ENCODE data around the gene FSHR. TPM values are rescaled to one million over a fixed set of nuclear protein-coding genes. Genes with fewer than 3 reads are reported as not detected.

The FSHR gene
- total RNA-seq, 1 experiment from 2014 or later: not detected

DNA sequence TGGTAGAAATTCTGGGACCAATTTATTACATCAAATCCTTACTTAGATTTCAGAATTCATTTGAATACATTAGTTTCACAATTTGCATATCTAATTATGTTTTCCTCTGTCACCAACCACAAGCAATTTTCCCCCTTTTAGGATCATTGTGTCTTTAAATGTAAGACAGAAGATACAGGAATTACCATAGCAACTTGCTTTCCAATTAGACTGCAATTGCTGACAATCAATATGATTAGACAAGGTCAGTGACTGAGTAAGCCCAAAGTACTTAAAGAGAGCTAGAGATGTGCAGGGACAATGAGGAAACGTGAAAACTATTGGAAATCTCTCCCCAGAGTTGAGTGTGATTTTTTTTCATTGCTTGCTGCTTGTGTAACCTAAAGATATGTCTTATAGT, 121.4 kb downstream of the FSHR start:
- H3K36me3 ChIP-seq (ENCODE audit: low read depth, low read length): no peaks in the 10 kb centered on the region
- H3K27me3 ChIP-seq (ENCODE audit: low read length): no peaks in the 10 kb centered on the region
- BruUV-seq (replicated peaks): no TSS peak
- no peak overlapping the region for H3K9ac ChIP-seq (ENCODE audit: low read length)
- POLR2A ChIA-PET (ENCODE audit: unreplicated experiment): no interaction called here
- H3K9me3 ChIP-seq (ENCODE audit: low read length): no peaks in the 10 kb centered on the region
- H4K20me1 ChIP-seq (ENCODE audit: low read length): no peaks in the 10 kb centered on the region
- ATAC-seq (no peak), DNase-seq (no peak)
- no peaks in the 10 kb centered on the region for H3K4me1 ChIP-seq (ENCODE audit: insufficient read depth, low read length)
- TF ChIP-seq, protein P1, sequence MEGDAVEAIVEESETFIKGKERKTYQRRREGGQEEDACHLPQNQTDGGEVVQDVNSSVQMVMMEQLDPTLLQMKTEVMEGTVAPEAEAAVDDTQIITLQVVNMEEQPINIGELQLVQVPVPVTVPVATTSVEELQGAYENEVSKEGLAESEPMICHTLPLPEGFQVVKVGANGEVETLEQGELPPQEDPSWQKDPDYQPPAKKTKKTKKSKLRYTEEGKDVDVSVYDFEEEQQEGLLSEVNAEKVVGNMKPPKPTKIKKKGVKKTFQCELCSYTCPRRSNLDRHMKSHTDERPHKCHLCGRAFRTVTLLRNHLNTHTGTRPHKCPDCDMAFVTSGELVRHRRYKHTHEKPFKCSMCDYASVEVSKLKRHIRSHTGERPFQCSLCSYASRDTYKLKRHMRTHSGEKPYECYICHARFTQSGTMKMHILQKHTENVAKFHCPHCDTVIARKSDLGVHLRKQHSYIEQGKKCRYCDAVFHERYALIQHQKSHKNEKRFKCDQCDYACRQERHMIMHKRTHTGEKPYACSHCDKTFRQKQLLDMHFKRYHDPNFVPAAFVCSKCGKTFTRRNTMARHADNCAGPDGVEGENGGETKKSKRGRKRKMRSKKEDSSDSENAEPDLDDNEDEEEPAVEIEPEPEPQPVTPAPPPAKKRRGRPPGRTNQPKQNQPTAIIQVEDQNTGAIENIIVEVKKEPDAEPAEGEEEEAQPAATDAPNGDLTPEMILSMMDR (conservative IDR thresholded peaks at IDR 0.05; ENCODE audit: low read depth, low read length): no peak
- TF ChIP-seq EZH2 (IDR thresholded peaks at IDR 0.05; ENCODE audit: low read length, unreplicated experiment): no peak
- TF ChIP-seq EZH2phosphoT487 (IDR thresholded peaks at IDR 0.05; ENCODE audit: borderline replicate concordance, low read length): no peak
- H2AFZ ChIP-seq (ENCODE audit: low read length): no peak overlapping the region
- H3K9me2 ChIP-seq (replicated peaks; ENCODE audit: low read length): no peaks in the 10 kb centered on the region
- no peak overlapping the region for H3K4me2 ChIP-seq (ENCODE audit: low read length)
- no peak overlapping the region for H3K27ac ChIP-seq (ENCODE audit: low read length)
- intact Hi-C loops (cut with micrococcal nuclease): no loop called here
- no peaks in the 10 kb centered on the region for H3F3A ChIP-seq (ENCODE audit: low read length, unreplicated experiment)
- H3K79me2 ChIP-seq (ENCODE audit: low read length): no peaks in the 10 kb centered on the region
- no peak overlapping the region for H3K4me3 ChIP-seq (ENCODE audit: low read length)
- CTCF ChIA-PET: no interaction called here

DNA sequence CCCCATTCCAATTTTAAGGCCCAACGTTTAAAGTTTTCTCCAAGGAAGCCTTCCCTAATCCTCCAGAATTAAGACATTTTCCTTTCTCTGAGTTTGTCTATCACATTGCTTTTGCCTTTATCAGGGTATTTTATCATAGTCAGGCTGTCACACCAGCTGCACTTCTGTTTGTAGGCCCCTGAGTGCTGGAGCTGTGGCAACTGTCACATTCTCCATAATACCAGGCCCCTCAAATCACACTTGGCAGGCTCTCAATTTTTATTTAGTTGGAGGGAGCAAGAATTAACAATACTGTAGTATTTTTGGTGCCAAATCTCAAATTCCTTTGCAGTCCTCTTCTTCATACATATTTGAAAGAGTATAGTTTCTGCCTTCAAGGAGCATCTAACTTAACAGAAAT, 122.2 kb downstream of the FSHR start:
- no peaks in the 10 kb centered on the region for H4K20me1 ChIP-seq (ENCODE audit: low read length)
- ATAC-seq: no peak
- no peaks in the 10 kb centered on the region for H3K27me3 ChIP-seq (ENCODE audit: low read length)
- H3K4me2 ChIP-seq (ENCODE audit: low read length): no peak overlapping the region
- no peak overlapping the region for H2AFZ ChIP-seq (ENCODE audit: low read length)
- H3K9me3 ChIP-seq (ENCODE audit: low read length): no peaks in the 10 kb centered on the region
- H3K36me3 ChIP-seq (ENCODE audit: low read depth, low read length): no peaks in the 10 kb centered on the region
- H3K4me3 ChIP-seq (ENCODE audit: low read length): no peak overlapping the region
- ChIA-PET CTCF (no interaction called here), POLR2A (ENCODE audit: unreplicated experiment) (no interaction called here)
- H3K27ac ChIP-seq (ENCODE audit: low read length): no peak overlapping the region
- H3K9me2 ChIP-seq (replicated peaks; ENCODE audit: low read length): no peaks in the 10 kb centered on the region
- H3F3A ChIP-seq (ENCODE audit: low read length, unreplicated experiment): no peaks in the 10 kb centered on the region
- TF ChIP-seq EZH2 (IDR thresholded peaks at IDR 0.05; ENCODE audit: low read length, unreplicated experiment): no peak
- TF ChIP-seq, protein P1 (conservative IDR thresholded peaks at IDR 0.05; ENCODE audit: low read depth, low read length): no peak
- TF ChIP-seq EZH2phosphoT487 (IDR thresholded peaks at IDR 0.05; ENCODE audit: borderline replicate concordance, low read length): no peak
- DNase-seq: no peak
- H3K79me2 ChIP-seq (ENCODE audit: low read length): no peaks in the 10 kb centered on the region
- intact Hi-C loops (cut with micrococcal nuclease): no loop called here
- H3K4me1 ChIP-seq (ENCODE audit: insufficient read depth, low read length): no peaks in the 10 kb centered on the region
- BruUV-seq (replicated peaks): no TSS peak
- H3K9ac ChIP-seq (ENCODE audit: low read length): no peak overlapping the region

DNA sequence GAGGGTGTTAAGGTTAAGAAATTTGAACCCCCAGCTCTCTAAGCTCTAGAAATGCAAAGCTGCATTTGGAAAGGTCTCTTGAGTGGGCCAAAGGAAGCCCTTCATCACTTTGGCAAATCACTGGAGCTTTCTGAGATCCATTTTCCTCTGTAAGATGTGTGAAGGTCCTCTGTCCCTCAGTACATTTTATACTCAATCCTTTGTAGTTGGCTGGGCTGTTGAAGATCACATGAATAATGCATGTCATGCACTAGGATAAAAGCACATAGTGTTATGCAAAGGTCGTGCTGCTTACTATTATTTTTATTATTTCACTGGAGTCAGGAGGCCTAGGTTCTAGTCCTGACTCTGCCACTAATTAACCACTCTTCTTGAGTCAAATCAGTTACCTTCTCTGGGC, 124.9 kb downstream of the FSHR start:
- 0 out of 2 replicates have a peak, but pooled peaks cover 3% of the 10 kb centered on the region for H3K9me3 ChIP-seq (ENCODE audit: low read length)

More for the DNA sequence above, 124.9 kb downstream of the FSHR start:
- ChIA-PET CTCF (no interaction called here), POLR2A (ENCODE audit: unreplicated experiment) (no interaction called here)
- Histone ChIP-seq H3K9ac (ENCODE audit: low read length) (no peak overlapping the region), H3K36me3 (ENCODE audit: low read depth, low read length) (no peaks in the 10 kb centered on the region), H3K27me3 (ENCODE audit: low read length) (no peaks in the 10 kb centered on the region), H3K4me2 (ENCODE audit: low read length) (no peak overlapping the region), H3K9me2 (replicated peaks; ENCODE audit: low read length) (no peaks in the 10 kb centered on the region), H3F3A (ENCODE audit: low read length, unreplicated experiment) (no peaks in the 10 kb centered on the region), H3K27ac (ENCODE audit: low read length) (no peak overlapping the region), H3K4me3 (ENCODE audit: low read length) (no peak overlapping the region), H3K79me2 (ENCODE audit: low read length) (no peaks in the 10 kb centered on the region), H2AFZ (ENCODE audit: low read length) (no peak overlapping the region), H4K20me1 (ENCODE audit: low read length) (no peaks in the 10 kb centered on the region), H3K4me1 (ENCODE audit: insufficient read depth, low read length) (no peaks in the 10 kb centered on the region)
- DNase-seq (no peak), ATAC-seq (no peak)
- intact Hi-C loops (cut with micrococcal nuclease): no loop called here
- no TSS peak for BruUV-seq (replicated peaks)
- TF ChIP-seq EZH2phosphoT487 (IDR thresholded peaks at IDR 0.05; ENCODE audit: borderline replicate concordance, low read length) (no peak), EZH2 (IDR thresholded peaks at IDR 0.05; ENCODE audit: low read length, unreplicated experiment) (no peak)
- TF ChIP-seq, protein P1 (conservative IDR thresholded peaks at IDR 0.05; ENCODE audit: low read depth, low read length): no peak

Data from PC-3 (cell line).